H1 (cell line): Measurements from ENCODE around the gene HLF. TPM values are rescaled to one million over a fixed set of nuclear protein-coding genes. Genes with fewer than 3 reads are reported as not detected.

Source experiments
- CTCF ChIA-PET: fragments of 300-600 bp; sonication (Branson Sonifier 250); formaldehyde crosslinking; loops from one replicate; lab custom pipeline; 2021; ENCODE audit not compliant: partially characterized antibody; lab: Charles Lee
- POLR2A ChIA-PET: fragments of 300-600 bp; sonication (Branson Sonifier 250); formaldehyde crosslinking; loops from one replicate; lab custom pipeline; 2021; ENCODE audit warnings: inconsistent platforms; ENCODE audit not compliant: partially characterized antibody; lab: Charles Lee
- DNase-seq, 2 experiments: peaks; one replicate each; pipeline versions ENCODE4 v3.0.0 to v3.0.0-alpha.2; 2010 to 2022; ENCODE audit warnings: low spot score in 2 of 2, low read depth in 1 of 2, mixed read lengths in 1 of 2
- FAIRE-seq: peaks from 2 replicates; lab custom pipeline; 2011; peaks lifted over from hg19 to GRCh38; lab: Jason Lieb, UNC
- H2AFZ ChIP-seq: 2 replicates; pipeline ENCODE4 v1.8.1; 2012; ENCODE audit warnings: low read length, inconsistent platforms
- H2AK5ac ChIP-seq: 2 replicates; pipeline ENCODE4 v1.6.1; 2013; ENCODE audit warnings: low read depth, low read length
- H2BK120ac ChIP-seq: replicated peaks from 2 replicates; pipeline ENCODE3; 2013; ENCODE audit warnings: low read depth, low read length, inconsistent platforms
- H2BK12ac ChIP-seq: 2 replicates; pipeline ENCODE4 v1.6.1; 2013; ENCODE audit warnings: low read depth, low read length
- H2BK15ac ChIP-seq: 2 replicates; pipeline ENCODE4 v1.6.1; 2013; ENCODE audit warnings: low read length
- H2BK20ac ChIP-seq: 2 replicates; pipeline ENCODE4 v1.6.1; 2013; ENCODE audit warnings: low read length
- H2BK5ac ChIP-seq: 2 replicates; pipeline ENCODE4 v1.6.1; 2013; ENCODE audit warnings: low read depth, low read length
- H3K14ac ChIP-seq: 2 replicates; pipeline ENCODE4 v1.6.1; 2013; ENCODE audit warnings: inconsistent platforms; ENCODE audit not compliant: insufficient read length
- H3K18ac ChIP-seq: 2 replicates; pipeline ENCODE4 v1.6.1; 2013; ENCODE audit warnings: low read length; ENCODE audit errors: extremely low read depth
- H3K23ac ChIP-seq: 2 replicates; pipeline ENCODE4 v1.6.1; 2013; ENCODE audit warnings: inconsistent platforms; ENCODE audit not compliant: insufficient read length
- H3K23me2 ChIP-seq: 2 replicates; pipeline ENCODE4 v1.6.1; 2013; ENCODE audit warnings: low read depth, low read length
- H3K27ac ChIP-seq: 2 replicates; pipeline ENCODE4 v1.6.1; 2011; ENCODE audit warnings: low read depth, low read length, inconsistent platforms
- H3K27me3 ChIP-seq, 4 experiments: replicated peaks in 1 of 4; 1 replicate in 1 of 4; 2 replicates in 3 of 4; pipeline versions ENCODE4 v1.6.1 to v1.8.1; 2011 to 2013; ENCODE audit warnings: low read length in 3 of 4, mild to moderate bottlenecking in 3 of 4, inconsistent platforms in 2 of 4, mixed read lengths in 2 of 4, moderate library complexity in 1 of 4; ENCODE audit not compliant: control insufficient read depth in 3 of 4, insufficient read depth in 3 of 4; ENCODE audit errors: extremely low read depth in 1 of 4
- H3K36me3 ChIP-seq, 4 experiments: 2 replicates each; pipeline versions ENCODE4 v1.6.1 to v1.8.1; 2011 to 2013; ENCODE audit warnings: mild to moderate bottlenecking in 4 of 4, low read length in 3 of 4, moderate library complexity in 2 of 4, control low read depth in 1 of 4, inconsistent platforms in 1 of 4; ENCODE audit not compliant: insufficient read depth in 4 of 4, control insufficient read depth in 2 of 4
- H3K4ac ChIP-seq: replicated peaks from 2 replicates; pipeline ENCODE3; 2013; ENCODE audit warnings: low read length, low read depth, mixed read lengths, inconsistent platforms; ENCODE audit not compliant: insufficient read length
- H3K4me1 ChIP-seq, 4 experiments: replicated peaks in 1 of 4; 1 replicate in 1 of 4; 2 replicates in 3 of 4; pipeline versions ENCODE4 v1.6.1 to v1.8.1; 2011 to 2013; ENCODE audit warnings: low read length in 3 of 4, inconsistent platforms in 2 of 4, mixed read lengths in 1 of 4; ENCODE audit not compliant: insufficient read depth in 4 of 4, control insufficient read depth in 3 of 4
- H3K4me2 ChIP-seq, 2 experiments: 2 replicates each; pipeline versions ENCODE4 v1.6.1 to v1.8.1; 2011 to 2013; ENCODE audit warnings: low read depth in 2 of 2, low read length in 2 of 2, control low read depth in 1 of 2, inconsistent platforms in 1 of 2, mild to moderate bottlenecking in 1 of 2; ENCODE audit not compliant: insufficient read depth in 1 of 2
- H3K4me3 ChIP-seq, 4 experiments: fragments of 200-600, 300-600 bp in 1 of 4; sonication (generic), shearing (Covaris generic), sonication (Bioruptor Twin) in 1 of 4; 2 replicates each; pipeline versions ENCODE4 v1.5.1 to v1.8.1; 2011 to 2016; ENCODE audit warnings: low read length in 4 of 4, low read depth in 3 of 4, control low read depth in 2 of 4, inconsistent platforms in 2 of 4, mild to moderate bottlenecking in 2 of 4, mixed read lengths in 1 of 4, moderate library complexity in 1 of 4; ENCODE audit not compliant: insufficient read depth in 2 of 4; ENCODE audit errors: extremely low read depth in 1 of 4
- H3K56ac ChIP-seq: replicated peaks from 2 replicates; pipeline ENCODE3; 2013; ENCODE audit warnings: low read depth, mild to moderate bottlenecking, mixed read lengths, low read length, inconsistent platforms; ENCODE audit not compliant: insufficient read length
- H3K79me1 ChIP-seq: 2 replicates; pipeline ENCODE4 v1.6.1; 2013; ENCODE audit warnings: low read depth, low read length, control low read depth
- H3K79me2 ChIP-seq, 2 experiments: 2 replicates each; pipeline versions ENCODE4 v1.6.1 to v1.8.1; 2012 to 2013; ENCODE audit warnings: low read length in 2 of 2, mild to moderate bottlenecking in 2 of 2, inconsistent platforms in 1 of 2; ENCODE audit not compliant: insufficient read depth in 2 of 2, control insufficient read depth in 1 of 2
- H3K9ac ChIP-seq, 4 experiments: replicated peaks in 1 of 4; 1 replicate in 1 of 4; 2 replicates in 3 of 4; pipeline versions ENCODE4 v1.6.1 to v1.8.1; 2011 to 2013; ENCODE audit warnings: low read depth in 3 of 4, low read length in 3 of 4, control low read depth in 2 of 4, mild to moderate bottlenecking in 2 of 4, moderate library complexity in 2 of 4, inconsistent platforms in 1 of 4; ENCODE audit errors: extremely low read depth in 1 of 4
- H3K9me3 ChIP-seq, 2 experiments: 2 replicates each; pipeline versions ENCODE4 v1.6.1 to v1.8.1; 2012 to 2013; ENCODE audit warnings: mild to moderate bottlenecking in 2 of 2, moderate library complexity in 2 of 2, control low read depth in 1 of 2, inconsistent platforms in 1 of 2, low read depth in 1 of 2, low read length in 1 of 2, mixed read lengths in 1 of 2; ENCODE audit not compliant: insufficient read depth in 2 of 2
- H4K20me1 ChIP-seq, 2 experiments: replicated peaks in 1 of 2; 2 replicates each; pipeline versions ENCODE3 to v1.8.1; 2011 to 2013; ENCODE audit warnings: inconsistent platforms in 2 of 2, low read length in 2 of 2, mild to moderate bottlenecking in 1 of 2; ENCODE audit not compliant: insufficient read depth in 2 of 2, control insufficient read depth in 1 of 2
- H4K5ac ChIP-seq: 2 replicates; pipeline ENCODE4 v1.6.1; 2013; ENCODE audit warnings: low read length, low read depth, mixed read lengths, inconsistent platforms; ENCODE audit not compliant: insufficient read length
- H4K8ac ChIP-seq: 2 replicates; pipeline ENCODE4 v1.8.0; 2013; ENCODE audit warnings: mild to moderate bottlenecking, moderate library complexity, low read length, inconsistent platforms; ENCODE audit not compliant: insufficient read depth; ENCODE audit errors: extremely low read depth
- H4K91ac ChIP-seq: replicated peaks from 2 replicates; pipeline ENCODE3; 2013; ENCODE audit warnings: low read length, mixed read lengths, inconsistent platforms; ENCODE audit not compliant: insufficient read length
- BCL11A ChIP-seq, 2 experiments: IDR thresholded peaks; one replicate each; pipeline ENCODE4 v1.6.1; 2011; ENCODE audit warnings: low read depth in 2 of 2, low read length in 2 of 2, mild to moderate bottlenecking in 2 of 2
- JUN ChIP-seq: IDR thresholded peaks from 2 replicates; pipeline ENCODE4 v1.6.1; 2011; ENCODE audit warnings: low read depth, mild to moderate bottlenecking, improper control_type of control experiment, low read length
- POU5F1 ChIP-seq: IDR thresholded peaks from 2 replicates; pipeline ENCODE4 v1.6.1; 2011; ENCODE audit warnings: low read depth, mild to moderate bottlenecking, low read length, moderate library complexity
- RAD21 ChIP-seq, 2 experiments: IDR thresholded peaks in 1 of 2; conservative IDR thresholded peaks in 1 of 2; 2 replicates each; pipeline ENCODE4 v1.6.1; 2011; ENCODE audit warnings: low read depth in 2 of 2, low read length in 2 of 2, improper control_type of control experiment in 1 of 2, inconsistent platforms in 1 of 2, mild to moderate bottlenecking in 1 of 2, moderate library complexity in 1 of 2
- SUZ12 ChIP-seq: fragments of 200-600 bp; sonication (generic); IDR thresholded peaks from 2 replicates; pipeline ENCODE4 v1.6.1; 2012; ENCODE audit warnings: mild to moderate bottlenecking, inconsistent platforms, low read length, moderate library complexity, mixed read lengths
- TBP ChIP-seq: IDR thresholded peaks from 2 replicates; pipeline ENCODE4 v1.6.1; 2011; ENCODE audit warnings: low read depth, low read length, improper control_type of control experiment
- WGBS, 2 experiments: shearing (Covaris generic) in 1 of 2; methylation state at CpG; one replicate each; pipeline versions ENCODE4 v1.1.6 to v1.1.7; 2013 to 2015; ENCODE audit warnings: low lambda C conversion rate in 2 of 2, mixed read lengths in 2 of 2, inconsistent platforms in 1 of 2, low coverage in 1 of 2, missing lambda C conversion rate in 1 of 2; ENCODE audit not compliant: insufficient replicate concordance in 2 of 2, insufficient coverage in 1 of 2, insufficient read length in 1 of 2; ENCODE audit errors: extremely low coverage in 1 of 2, missing lambda C conversion rate in 1 of 2; 5-methylcytosine and 5-hydroxymethylcytosine counted together
- polyA plus RNA-seq, 7 experiments: library from polyadenylated mRNA; depleted of rRNA in 3 of 7; stranded (reverse) in 5 of 7; unstranded in 2 of 7; fragments of >200 nt in 5 of 7; fragments of 200-250 nt in 2 of 7; gene quantifications; 1 replicate in 5 of 7; 2 replicates in 1 of 7; 4 replicates in 1 of 7; pipeline versions ENCODE4 v1.2.1 to v1.2.3, GENCODE V29; 2011 to 2013; ENCODE audit warnings: missing spikeins in 2 of 7, mixed read lengths in 2 of 7
- total RNA-seq: library from RNA; stranded (reverse); fragmentation: NEBNext Ultra II Directional; extraction: Animal tissue kit (Norgen Biotek cat#: 25700); gene quantifications from 2 replicates; pipeline ENCODE4 v1.2.1, GENCODE V29; 2021

The HLF gene
- total and polyA plus RNA-seq, 2 of the 8 experiments (the other 6 are each of a cell fraction or from before 2014, with no cell fraction given): 0.39 to 0.60 TPM

- no peaks in the 10 kb centered on the region for H3K36me3 ChIP-seq
- H2BK120ac ChIP-seq: no peak overlapping the region
- no peaks in the 10 kb centered on the region for H3K27me3 ChIP-seq
- H2AFZ ChIP-seq: no peak overlapping the region
- H3K9ac ChIP-seq: no peak overlapping the region
- H3K27ac ChIP-seq: no peak overlapping the region
- H3K4me3 ChIP-seq: no peak overlapping the region
- H3K4me2 ChIP-seq: no peak overlapping the region
- ChIA-PET POLR2A (no interaction called here), CTCF (interaction anchor here (1.1 kb wide), 1 partner anchor 16 kb away, joined by 4 read pairs; no protein-coding TSS in a partner anchor)
- no peaks in the 10 kb centered on the region for H3K23me2 ChIP-seq
- no peak for FAIRE-seq
- H2AK5ac ChIP-seq: no peak overlapping the region
- H3K9me3 ChIP-seq: no peaks in the 10 kb centered on the region
- no peak overlapping the region for H3K56ac ChIP-seq
- no peak overlapping the region for H3K14ac ChIP-seq
- H4K8ac ChIP-seq: no peak overlapping the region
- no peak overlapping the region for H3K23ac ChIP-seq
- TF ChIP-seq TBP (no peak), RAD21 (IDR thresholded peaks at IDR 0.05 in 1 of 2, conservative IDR thresholded peaks at IDR 0.05 in 1 of 2; ENCODE audit: low read depth in 2 of 2, low read length in 2 of 2) (no peak), POU5F1 (no peak), SUZ12 (no peak), BCL11A (IDR thresholded peaks at IDR 0.05; ENCODE audit: low read depth in 2 of 2, low read length in 2 of 2) (no peak), JUN (no peak)
- no peaks in the 10 kb centered on the region; a peak in 1 of 7 replicates for H3K4me1 ChIP-seq
- no peak for DNase-seq
- H4K91ac ChIP-seq: no peak overlapping the region
- H3K79me1 ChIP-seq: no peaks in the 10 kb centered on the region
- H3K18ac ChIP-seq: no peak overlapping the region
- H3K4ac ChIP-seq: no peak overlapping the region
- no peak overlapping the region for H2BK5ac ChIP-seq
- H4K20me1 ChIP-seq: no peaks in the 10 kb centered on the region
- no peaks in the 10 kb centered on the region for H3K79me2 ChIP-seq
- H2BK15ac ChIP-seq: no peak overlapping the region
- H2BK12ac ChIP-seq: no peak overlapping the region
- no peak overlapping the region for H2BK20ac ChIP-seq
- WGBS, 2 experiments: 88% methylated on average over 6 of the region's 6 CpGs; no CpG with 5 or more reads in 1 of the 2 experiments
- no peak overlapping the region for H4K5ac ChIP-seq
Observed at GRCh38 chr17:55254375-55254774, 10.4 kb upstream of the HLF start.
